ENCODE results near the gene FRMD4A.
A peak's percentile ranks its signal among the peaks of the same experiment; 100 is the strongest.
"Not testable (repeated sequence)": the region's sequence is repeated elsewhere in the genome, so short reads cannot be mapped to it uniquely, and the experiment has no call there.

Gene FRMD4A

DNA sequence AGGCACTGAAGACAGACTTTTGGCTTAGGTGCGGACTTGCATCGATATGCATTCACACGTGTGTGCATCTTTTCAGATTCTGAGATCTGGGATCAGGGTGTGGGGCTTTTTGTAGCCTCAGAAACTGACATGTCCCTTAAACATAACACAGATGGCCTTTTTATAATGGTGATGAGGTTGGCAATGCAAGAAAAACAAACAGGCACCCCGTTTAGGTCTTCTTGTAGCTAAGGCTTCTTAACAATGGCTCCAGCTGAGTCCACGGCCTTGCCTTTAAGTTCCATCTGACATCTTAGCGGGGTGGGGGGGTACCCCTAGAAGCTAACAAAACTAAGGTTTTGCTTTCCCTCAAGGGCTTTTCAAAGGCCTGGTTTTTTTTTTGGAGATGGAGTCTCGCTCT, 597.7 kb downstream of the FRMD4A start:
- no peak for DNase-seq

DNA sequence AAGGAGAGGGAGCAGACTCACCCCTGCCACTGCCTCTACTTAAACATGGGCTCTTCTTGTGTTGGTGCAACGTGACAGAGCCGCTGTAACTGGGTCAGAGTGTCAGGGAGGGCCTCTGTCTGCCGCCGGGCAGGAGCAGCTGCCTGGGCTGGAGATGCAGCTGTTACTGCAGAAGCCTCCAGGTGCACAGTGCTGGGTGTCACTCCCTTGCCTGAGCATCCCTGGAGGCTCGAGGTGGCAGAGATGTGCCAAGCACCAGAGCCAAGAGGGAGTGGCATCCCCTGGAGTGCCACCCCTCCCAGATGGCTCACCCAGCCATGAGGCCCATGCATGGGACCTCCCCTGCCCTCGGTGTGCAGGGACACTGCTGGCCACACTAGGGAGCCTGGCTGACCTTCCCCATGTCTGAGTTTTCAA, 598.3 kb downstream of the FRMD4A start:
- DNase-seq, result no peak

DNA sequence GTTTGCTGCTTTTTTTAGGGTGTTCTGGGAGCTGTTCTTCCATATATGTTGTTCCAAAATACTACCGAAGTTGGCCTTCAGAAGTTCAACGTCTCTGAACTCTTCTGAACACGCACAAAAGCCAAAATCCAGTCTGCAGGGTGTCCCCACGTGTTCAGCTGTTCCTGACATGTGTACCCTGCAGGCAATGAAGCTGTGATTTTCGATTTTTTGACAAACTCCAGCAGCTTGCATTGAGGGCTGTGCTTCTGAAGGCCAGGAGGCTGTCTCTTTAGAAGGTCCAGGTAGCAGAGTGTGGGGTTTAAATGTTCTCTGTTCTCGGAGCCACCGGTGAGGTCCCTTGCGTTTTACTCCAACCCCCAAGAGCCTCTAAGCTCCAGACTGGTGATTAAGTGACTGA, 598.9 kb downstream of the FRMD4A start:
- no peak for DNase-seq

DNA sequence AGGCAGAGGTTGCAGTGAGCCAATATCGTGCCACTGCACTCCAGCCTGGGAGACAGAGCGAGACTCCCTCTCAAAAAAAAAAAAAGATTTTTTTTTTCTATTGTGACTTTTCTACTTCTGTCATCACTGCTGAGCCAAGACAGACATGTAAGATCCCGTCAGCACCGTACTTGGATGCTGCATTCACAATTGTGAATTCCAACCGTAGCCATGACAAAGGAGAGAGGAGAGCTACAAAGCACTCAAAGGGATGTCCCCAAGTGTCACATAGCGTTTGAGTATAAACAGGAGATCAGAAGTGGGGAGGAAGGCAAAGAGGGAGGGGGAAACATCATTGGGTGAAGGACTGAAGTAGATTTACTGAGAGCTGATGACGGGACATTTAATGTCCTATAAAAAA, 599.8 kb downstream of the FRMD4A start:
- no peak for DNase-seq

DNA sequence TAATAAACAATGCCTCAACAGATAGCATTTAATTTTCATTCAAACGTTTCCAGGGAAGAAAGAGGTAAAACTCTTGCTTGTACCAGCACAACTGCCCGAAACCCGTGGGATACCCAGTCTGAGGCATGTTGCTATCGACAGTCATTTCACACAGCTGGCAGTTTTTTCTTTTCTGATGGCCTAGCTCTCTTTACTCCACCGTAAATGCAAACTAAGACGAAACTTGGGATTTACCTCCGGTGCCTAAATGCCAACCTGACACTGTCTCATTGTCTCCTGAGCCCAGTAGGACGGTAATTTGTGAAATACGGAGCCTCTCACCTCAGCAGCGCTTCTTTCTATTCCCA, 600.4 kb downstream of the FRMD4A start:
- DNase-seq, result no peak

DNA sequence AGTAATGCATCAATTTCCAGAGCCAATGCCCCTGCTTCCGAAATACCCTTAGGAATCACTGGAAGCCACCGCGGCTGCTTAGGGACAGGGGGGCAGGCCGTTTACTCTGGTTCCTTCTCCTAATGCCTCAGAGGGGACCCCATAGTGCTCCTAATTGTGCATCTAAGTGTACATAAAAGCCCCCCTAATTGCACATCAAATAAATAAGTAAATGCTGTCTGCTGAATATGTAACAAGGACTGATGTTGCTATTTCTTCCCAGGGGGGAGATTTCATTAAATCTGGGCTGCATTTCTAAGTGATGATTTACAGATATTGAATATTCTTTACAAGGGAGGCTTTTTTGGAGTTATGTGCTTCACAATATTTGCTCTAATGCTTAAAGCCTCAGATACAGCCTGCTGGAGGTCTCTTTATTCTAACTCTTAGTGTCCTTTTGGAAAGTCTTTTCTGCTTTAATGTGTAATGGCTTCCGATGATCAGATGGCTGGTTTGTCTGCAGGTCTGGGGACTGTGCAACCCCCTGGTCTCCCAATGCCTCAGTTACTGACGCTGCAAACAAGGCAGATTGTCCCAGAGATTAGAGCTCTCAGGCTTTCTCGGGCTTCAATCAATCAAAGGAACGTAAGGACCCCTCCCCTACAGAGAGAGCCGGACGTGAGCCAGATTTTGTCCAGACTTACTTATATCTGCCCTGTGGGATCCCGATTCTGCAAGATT, 601.0 kb downstream of the FRMD4A start:
- no peak for DNase-seq

DNA sequence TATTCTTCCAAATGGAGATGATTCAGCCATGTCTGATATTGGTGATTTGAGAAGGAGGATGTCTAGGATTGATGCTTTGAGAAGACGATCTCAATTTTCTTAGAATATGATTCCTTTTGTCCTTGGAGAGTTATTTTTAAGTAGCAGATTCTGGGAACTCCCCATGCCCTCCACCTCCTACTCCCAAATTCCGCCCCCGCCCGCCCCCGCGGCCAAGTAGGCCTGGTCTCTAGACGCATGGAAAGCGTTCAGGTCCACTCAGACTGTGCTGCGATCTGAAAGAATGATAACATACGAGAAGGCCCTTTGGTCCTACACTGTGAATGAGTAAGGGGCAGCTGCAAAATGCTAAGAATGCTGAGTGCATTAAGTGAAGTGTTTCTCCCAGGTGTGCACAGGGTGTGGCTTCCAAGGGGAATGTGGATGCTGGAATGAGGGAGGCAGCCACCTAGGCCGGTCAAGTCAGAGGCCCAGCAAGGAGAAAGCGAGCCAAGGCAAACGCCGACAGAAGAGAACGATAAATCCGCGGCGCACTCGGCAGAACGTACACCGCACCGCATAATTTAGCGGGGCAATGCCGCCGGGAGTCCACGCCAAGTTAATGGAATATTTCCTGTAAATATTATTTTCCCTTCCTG, 601.7 kb downstream of the FRMD4A start:
- DNase-seq, result no peak

DNA sequence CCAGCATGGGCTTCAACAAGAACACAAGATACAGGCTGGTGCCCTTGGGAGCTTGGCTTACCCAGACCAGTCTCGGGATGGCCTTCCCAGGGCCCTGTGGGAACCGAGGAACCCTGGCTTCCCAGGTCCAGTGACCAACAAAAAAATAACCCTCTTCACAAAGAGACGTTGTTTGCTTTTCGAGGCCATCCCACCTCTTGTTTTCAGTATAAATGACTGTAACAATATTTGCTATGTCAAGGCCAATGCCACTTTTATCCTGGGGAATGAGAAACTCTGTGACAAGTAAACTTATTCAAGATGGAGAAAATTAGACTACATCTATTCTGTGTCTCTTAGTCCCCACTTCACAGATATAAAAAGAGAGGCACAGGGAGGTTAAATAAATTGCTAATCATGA, 605.1 kb downstream of the FRMD4A start:
- DNase-seq, result no peak

DNA sequence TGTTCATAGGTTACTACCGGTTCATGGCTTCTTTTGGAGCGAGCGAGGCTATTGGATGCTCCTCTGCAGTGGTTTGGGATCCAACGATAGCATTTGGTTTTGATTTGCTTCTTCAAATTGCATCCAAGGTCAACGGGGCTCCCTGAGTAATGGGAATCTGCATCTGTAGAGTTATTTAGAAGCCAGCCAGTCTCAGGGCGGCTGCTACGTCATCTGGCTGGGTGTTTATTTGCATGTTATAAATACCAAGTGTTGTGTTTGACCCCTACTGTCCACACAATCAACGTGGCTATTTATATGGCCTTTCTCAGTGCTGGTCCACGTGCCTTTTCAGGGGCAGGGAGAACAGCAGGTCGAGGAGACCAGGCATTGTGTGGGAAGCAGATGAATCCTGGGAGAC, 606.2 kb downstream of the FRMD4A start:
- peak in 1 of 2 donors; percentile 14 for DNase-seq

DNA sequence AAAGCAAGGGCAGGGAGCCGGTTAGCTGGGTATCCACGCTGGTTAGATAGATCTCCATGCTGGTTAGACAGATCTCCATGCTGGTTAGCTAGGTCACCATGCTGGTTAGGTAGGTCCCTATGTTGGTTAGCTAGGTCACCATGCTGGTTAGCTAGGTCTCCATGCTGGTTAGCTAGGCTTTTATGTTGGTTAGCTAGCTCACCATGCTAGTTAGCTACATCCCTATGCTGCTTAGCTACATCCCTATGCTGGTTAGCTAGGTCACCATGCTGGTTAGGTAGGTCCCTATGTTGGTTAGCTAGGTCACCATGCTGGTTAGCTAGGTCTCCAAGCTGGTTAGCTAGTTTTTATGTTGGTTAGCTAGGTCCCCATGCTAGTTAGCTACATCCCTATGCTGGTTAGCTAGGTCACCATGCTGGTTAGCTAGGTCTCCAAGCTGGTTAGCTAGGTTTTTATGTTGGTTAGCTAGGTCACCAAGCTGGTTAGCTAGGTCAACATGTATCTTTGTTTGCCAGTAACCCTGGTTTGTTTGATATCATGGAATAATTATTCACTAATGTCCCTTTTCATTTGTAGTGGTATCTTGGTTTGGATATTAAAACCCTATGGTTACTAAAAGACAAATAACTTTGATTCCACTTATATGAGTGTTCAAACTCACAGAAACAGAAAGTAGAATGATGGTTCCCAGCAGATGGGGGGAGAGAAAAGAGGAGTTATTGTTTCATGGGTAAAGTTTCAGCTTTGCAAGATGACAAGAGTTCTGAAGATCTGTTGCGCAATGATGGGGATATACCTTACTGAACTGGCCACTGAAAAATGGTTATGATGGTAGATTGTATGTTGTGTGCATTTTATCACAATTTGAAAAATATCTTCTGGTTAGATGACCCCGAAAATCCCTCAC, 607.7 kb downstream of the FRMD4A start:
- DNase-seq, result no peak

DNA sequence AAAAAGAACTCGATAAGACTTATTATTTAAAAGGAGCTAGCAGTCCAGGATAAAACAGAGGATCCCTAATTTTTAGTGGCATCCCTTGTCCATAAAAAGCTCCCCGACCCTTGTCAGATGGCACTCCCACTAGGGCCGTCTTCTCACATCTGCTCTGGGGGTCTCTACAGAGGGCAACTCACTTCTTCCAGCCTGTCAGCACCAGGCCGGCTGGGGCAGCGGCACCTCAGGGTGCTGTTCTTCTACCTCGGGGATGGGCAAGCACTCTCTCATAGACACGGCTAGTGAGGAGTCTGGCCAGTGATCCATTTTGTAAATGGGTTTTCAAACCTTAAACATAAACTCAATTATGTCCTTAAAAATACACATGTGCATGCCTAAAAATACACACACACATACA, 609.2 kb downstream of the FRMD4A start:
- DNase-seq, result no peak

DNA sequence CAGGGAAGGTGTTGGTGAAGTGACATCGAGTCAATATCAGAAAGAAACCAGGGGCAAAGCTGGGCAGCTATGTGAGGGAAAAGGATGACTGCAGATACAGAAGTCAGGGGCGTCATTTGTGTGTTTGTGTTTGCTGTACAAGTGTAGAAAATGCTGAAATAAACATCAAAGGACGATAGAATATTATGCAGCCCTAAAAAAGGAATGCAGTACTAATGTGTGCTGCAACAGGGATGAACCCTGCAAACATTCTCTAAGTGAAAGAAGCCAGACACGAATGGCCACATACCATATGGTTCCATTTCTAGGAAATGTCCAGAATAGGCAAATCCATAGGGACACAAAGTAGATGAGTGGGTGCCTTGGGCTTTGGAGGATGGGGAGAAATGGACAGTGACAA, 610.0 kb downstream of the FRMD4A start:
- DNase-seq, result no peak

DNA sequence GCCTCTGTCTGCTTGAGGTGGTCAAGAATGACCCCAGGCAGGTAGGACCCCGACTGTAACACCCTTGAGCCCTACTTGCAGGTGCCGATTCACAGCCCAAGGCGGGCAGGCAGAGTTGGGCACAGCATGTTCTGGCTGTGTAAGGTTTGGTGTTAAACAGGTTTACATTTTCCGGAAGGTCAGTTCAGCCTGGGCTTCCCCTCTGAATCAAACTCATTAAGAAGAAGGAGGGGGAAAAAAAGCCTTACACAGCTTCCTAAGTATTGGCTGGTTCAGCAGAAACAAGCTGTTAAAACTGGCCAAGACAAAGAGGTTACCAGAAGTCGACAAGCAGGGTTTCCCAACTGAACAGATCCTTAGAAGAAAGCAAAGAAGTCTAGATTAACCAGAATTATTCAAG, 611.3 kb downstream of the FRMD4A start:
- no peak for DNase-seq

DNA sequence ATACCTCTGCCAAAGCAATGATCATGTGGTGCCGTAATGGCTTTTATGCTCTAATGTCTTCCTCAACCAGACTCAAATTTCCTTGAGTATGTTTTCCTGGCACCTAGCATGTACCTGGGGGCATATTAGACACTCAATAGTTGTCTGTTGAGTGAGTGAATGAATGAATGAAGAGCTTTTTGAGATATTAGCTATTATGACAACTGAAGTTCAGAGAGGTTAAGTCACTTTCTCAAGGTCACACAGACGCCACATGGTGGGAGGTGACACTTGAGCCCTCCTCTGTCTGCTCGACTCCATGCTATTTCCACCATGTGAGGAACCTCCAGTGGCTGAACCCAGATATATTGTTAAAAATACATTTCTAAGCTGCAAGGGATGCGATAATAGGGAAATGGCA, 611.9 kb downstream of the FRMD4A start:
- no peak for DNase-seq

DNA sequence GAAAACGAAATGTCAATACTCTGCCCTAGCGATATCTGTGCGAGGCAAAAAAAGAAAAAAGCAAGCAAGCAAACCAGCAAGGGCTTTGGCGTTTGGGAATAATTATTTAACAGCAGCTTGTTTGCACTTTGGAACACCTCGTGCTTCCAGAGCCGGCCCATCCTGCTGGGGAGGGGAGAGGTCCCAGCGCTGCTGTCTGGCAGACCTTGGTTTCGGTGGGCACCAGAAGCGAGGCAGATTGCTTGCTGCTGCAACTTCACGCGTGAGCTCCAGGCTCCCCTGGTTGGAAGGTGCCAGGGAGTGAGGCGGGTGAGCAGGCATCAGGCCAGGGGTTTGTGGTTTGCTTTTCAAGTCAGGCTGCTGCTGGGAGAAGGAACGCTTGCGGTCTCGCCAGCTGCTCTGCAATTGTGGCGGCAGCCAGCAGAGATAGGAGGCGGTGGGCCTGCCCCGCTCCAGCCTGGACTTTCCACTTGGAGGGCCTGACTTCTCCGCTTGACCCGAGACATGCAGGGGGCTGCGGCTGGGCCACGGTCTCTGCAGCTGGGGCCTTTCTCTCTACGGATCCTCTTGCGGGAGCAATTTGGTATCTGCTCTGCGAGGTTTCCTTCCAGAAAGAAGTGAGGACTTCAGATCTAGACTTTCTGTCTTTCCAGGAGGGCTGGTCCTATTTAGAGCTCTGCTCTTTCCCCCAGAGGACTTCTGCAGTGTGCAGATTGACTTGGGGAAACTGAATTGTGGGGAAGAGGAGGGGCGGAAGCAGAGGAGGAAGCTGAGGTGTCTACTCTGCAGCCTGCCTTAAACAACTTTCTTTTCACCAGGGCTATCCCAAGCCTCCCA, 612.6 kb downstream of the FRMD4A start:
- DNase-seq, result peak; percentile 36 to 44

DNA sequence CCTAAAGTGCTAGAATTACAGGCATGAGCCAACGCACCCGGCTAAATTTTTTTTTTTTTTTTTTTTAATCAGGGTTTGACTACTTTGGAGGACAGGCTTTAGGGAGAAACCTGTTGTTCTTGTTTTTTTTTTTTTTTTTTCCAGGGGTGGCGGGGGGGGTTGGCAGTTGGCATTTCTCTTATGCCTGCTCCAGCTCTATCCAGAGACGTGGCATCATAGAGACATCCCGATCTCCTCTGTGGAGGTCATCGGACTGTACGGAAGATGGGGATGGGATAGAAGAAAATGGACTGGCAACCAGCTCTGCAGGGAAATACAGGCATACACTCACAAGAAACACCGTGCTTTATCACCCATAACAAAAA, 613.2 kb downstream of the FRMD4A start:
- DNase-seq, result no peak

DNA sequence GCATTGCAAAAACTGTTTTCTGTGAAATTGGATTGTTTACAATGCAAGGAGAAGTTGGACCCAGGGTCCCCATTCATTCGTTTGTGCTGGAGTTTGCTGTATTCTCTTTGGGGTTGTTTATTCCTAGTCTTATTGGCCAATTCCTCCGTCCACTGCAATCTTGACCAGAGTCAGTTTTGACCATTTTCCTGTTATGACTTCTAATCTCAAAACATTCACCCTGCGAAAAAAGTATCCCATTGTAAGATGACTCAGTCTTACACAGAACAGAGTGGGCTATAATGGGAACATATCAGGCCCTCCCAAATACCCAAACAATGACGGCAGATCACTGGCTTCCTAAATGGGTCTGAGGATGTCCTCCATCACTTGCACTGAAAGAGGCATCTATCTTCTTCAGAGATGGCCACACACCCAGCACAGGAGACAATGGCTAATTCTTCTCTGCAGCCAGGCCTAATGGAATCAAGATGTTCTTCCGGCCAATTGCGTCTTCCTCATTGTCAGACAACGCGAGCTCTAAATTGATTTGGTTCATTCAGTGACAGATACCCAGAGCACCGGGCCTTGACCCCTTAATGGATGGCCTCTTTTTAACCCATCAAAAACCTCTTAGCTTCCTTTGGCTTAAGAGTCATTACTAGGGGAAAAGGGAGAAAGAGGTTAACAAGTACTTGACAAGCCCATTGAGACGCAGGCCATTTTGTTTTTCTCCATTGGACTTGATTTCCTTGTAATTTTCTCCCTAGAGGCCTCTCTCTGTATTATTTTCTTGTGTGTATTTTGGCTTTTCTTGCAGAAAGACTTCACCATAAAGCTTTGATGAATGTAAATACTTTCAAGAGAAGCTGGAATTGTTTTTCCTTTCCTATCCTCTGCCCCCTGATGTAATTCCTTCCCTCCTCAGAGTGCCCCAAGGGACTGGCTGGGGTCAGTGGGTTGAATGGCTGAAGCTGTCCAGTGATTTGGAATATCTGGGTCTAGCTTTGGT, 614.3 kb downstream of the FRMD4A start:
- no peak for DNase-seq

DNA sequence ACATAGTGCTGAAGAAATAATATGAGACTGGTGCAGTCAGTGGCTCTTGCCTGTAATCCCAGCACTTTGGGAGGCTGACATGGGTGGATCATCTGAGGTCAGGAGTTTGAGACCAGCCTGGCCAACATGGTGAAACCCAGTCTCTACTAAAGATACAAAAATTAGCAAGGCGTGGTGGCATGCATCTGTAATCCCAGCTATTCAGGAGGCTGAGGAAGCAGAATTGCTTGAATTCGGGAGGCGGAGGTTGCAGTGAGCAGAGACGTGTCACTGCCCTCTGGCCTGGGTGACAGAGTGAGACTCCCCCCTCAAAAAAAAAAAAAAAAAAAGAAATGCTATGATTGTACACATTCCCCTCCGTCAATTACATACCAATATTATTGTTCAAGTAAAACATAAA, 615.1 kb downstream of the FRMD4A start:
- DNase-seq, result not testable (repeated sequence)

DNA sequence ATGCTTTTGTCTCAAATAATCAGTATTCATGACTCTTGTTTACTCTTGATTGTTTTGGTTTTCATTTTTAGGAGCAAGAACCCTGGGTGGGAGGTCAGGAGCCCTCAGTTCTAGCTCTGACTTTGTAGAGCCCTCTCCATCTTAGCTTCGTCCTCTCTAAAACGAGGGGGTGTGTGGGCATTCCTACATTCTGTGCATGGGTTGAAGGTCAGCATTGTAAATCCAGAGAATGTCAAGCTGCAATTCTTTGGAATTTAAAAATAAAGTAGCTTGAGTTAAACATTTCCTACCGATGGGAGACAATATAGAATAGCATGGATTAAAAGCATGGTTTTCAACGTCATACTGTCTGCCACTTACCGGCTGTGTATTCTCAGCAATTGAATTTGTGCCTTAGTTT, 615.6 kb downstream of the FRMD4A start:
- DNase-seq, result no peak

DNA sequence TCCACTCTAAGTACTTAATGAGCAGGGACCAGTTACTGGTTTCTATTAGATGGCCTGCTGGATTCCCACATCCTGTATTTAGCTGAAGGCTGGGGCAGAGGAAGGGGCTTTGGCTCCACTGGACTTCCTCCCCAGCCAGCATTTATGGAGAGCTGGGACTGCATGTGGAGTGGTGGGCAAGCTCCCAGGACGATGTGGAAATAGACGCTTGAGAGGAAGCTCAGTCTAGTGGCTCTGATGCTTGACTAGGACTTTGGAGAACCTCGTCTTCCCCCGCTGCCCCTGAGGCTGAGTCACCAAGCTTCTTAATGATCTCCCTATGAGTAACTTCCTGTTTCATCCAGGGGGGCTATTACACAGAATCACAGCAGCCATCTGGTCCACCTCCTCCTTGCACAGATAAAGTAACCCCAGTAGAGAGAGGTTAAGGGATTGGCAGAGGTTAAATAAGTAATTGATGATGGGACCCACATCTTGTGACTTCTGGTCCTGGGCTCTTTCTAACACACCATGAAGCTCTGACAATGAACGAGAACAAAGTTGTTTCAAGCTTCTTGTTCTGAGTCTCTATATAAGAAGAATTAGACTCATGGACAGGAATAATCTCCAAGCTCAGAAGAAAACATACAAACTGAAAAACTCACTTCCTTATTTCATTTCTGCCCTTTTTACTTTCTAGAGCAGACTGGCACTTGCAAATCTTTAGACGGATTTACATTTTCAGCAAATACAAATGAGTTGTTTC, 617.7 kb downstream of the FRMD4A start:
- peak in 1 of 2 donors; percentile 21 for DNase-seq

DNA sequence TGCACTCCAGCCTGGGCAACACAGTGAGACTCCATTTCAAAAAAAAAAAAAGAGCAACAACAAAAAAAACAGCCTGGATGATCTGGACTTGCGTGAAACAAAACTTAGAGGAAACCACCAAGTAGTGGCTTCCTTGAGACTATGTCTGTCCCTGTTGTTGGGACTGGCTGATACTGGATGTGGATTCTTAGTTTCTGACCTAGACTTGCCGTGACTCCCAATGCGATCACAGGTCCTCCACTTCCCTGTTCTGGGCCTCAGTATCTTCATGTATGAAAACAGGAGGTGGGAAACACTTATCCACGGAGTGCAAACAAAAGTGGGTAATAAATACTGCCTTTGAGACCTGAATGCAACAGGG, 618.3 kb downstream of the FRMD4A start:
- DNase-seq, result no peak
